GM18868 (cell line): ENCODE data around the gene SRC.
A peak's percentile ranks its signal among the peaks of the same experiment; 100 is the strongest.
"Not testable (repeated sequence)": the region's sequence is repeated elsewhere in the genome, so short reads cannot be mapped to it uniquely, and the experiment has no call there.

Experiments used
- ATAC-seq: cut with Tn5 transposase; IDR thresholded peaks from one replicate; pipeline ENCODE4 v1.9.1; 2021; ENCODE audit warnings: mild to moderate bottlenecking, moderate library complexity; ENCODE audit not compliant: unreplicated experiment

Gene SRC

DNA sequence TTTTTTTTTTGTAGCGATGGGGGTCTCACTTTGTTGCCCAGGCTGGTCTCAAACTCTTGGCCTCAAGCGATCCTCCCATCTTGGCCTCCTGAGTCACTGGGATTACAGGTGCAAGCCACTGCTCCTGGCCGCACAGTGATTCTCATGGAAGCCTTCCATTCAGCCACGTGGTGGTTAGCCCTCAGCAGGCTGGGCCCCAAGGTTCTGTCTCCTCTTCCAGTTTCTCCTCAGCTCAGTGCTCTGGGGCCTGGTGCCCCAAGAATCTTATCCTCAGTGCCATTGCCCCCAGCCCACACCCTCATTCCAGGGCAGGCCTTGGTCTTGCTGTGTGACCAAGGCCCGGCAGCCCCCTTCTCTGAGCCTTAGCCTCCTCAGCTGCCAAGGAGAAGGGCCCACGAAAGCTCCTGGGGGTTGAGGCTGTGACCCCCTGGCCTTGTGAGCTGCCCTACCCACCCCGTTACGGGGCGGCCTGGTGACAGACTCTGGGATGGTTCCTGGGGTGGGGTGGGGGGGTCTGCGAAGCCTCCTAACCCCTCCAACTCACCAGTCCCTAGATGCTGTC is 16.4 kb downstream of the SRC start:
- no peak for ATAC-seq

DNA sequence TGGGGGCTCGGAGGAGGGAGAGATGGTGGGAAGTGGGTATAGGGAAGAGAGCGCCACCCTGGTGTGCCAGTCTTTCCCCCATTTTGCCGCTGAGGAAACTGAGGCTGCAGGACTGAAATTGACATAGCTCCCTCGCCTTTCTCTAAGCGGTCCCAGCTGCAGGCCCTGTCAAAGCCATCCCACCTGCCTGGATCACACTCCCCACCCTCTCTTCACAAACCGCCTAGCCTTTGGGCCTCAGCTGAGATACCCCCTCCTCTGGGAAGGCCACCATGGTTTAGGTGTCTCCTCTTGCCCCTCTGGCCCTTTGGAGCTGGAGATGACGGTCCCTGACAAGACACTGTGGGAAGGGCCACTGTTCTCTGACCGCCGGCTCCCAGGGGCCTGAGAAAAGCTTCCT is 16.9 kb downstream of the SRC start:
- no peak for ATAC-seq

DNA sequence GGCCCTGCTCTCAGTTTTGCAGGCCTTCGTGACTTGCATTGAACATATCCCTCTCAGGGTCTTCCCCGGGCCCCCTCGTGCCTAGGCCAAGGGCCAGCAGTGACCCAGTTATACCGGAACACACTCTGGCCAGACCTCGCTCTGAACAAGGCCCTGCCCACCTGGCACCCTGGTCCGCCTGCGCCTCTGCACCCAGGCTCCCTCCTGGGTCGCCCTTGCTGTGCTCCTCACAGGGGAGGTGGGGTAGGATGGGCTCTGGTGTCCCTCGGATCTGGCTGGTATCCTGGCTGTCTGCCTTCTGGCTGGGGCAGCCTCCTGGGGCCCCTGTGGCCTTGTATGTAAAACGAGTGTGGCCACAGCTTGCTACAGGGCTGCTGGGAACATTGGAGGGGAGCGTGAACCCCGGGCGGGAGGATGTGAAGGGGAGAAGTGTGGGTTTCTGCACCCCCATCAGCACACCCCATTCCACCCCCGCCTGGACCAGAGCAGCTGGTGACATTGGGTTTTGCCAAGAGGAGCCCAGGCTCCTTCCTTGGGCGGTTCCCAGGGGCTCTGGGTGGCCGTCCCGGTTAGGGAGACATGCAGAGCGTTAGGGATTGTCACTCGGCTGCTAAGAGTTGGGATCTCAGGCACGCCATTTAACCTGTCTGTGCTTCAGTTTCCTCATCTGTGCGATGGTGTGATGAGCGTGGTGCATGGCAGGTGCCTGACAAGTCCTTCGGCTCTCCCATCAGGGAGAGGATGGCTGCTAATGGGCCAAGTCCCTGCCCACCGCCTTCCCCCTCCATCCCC is 17.5 kb downstream of the SRC start:
- no peak for ATAC-seq

DNA sequence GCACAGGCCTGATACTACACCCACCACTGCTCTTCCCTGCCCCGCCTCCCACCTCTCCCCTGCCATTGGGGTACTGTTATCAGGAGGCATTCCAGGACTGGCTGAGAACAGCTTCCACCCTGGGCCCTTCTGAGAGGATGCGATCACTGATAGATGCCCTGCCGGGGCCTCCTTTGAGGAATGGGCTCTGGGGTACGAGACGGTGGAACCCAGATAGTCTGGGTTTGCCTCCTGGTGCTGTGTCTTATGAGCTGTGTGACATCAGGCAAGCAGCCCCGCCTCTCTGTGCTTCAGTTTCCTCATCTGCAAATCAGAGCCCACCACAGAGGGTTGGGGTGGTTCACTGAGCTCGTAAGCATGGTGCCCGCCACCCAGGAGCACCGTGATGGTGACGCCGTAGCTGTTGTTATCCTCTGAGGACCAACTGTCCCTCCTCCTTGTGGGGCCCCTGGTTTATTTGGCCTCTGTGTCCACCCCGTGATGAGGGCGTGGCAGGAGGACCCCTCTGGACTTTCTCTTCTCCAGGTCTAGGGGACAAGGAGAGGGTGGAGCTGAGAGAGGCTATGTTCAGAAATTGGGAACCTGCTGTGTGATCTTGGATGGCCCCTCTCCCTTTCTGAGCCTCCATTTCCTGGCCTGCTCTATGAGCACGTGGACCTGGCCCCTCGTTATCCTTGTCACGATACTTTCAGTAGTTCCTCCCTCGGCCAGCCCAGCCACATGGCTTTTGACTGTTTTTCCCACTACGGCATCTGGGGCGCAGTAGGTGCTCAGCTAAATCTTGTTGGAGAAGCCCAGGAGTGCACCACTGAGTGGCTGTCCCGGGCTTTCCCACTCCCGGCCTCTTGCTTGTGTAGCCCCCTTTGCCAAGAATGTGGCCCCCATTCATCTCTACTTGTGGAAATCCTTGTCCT is 18.3 kb downstream of the SRC start:
- no peak for ATAC-seq

DNA sequence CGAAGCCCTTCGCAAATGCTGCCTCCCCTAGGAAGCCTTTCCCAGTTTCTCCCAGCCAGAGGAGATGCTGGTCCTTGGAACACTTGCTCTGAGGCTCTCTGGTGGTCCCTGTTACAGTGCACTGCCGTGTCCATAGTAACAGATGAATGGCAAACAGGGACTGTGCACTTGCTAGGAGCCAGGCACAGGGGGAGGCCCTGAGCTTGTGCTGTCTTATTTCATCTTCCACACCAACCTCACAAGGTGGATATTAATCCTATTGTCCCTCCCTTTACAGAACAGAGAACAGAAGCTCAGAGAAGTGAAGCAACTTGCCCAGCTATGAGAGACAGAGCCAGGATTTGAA is 19.0 kb downstream of the SRC start:
- ATAC-seq, result no peak

DNA sequence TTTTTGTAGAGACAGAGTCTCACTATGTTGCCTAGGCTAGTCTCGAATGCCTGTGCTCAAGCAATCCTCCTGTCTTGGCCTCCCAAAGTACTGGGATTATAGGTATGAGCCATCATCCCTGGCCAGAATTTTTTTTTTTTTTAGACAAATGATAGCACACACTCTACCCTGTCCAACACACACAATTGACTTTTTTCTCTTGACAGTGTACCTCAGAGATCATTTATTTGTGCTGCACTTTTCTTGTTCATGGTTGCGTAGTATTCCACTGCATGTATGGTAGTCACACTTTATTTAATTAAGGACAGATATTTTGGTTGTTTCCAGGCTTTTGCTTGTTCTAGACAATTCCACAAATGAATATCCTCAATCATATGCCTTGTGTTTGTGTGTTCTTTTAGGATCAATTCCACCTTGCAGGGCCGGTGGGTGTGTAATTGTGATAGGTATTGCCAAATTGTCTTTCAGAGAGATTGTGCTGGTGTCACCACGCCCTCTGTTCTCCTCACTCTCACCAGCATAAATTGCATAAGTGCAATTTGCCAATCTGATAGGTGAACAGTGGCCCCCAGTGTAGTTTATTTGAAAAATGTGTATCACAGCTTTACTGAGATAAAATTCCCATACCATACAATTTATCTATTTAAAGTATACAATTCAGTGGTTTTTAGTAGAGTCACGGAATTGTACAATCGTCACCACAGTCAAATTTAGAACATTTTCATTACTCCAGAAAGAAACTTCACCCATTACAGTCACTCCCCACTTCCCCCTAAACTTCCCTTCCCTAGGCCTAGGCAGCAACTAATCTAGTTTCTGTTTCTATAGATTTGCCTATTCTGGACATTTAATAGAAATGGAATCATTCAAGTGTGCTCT is 20.1 kb downstream of the SRC start:
- ATAC-seq, result peak; percentile 69

DNA sequence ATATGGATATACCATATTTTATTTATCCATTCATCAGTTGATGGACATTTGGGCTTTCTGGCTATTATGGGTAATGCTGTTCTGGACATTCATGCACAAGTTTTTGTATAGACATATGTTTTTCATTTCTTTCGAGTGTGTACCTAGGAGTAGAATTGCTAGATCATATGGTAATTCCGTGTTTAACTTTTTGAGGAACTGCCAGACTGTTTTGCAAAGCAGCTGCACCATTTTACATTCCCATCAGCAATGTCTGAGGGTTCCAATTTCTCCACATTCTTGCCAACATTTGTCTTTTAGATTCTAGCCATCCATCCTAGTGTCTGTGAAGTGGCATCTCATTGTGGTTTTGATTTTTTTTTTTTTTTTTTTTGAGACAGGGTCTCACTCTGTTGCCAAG is 20.8 kb downstream of the SRC start:
- ATAC-seq, result no peak

DNA sequence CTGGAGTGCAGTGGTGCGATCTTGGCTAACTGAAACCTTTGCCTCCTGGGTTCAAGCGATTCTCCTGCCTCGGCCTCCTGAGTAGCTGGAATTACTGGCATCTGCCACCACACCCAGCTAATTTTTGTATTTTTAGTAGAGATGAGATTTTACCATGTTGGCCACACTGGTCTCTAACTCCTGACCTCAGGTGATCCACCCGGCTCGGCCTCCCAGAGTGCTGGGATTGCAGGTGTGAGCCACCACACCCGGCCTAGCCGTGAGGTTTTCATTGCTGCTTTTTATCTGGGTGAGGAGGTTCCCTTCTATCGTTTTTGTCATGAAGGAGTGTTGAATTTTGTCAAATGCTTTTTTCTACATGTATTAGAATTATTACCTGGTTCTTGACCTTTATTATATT is 23.9 kb downstream of the SRC start:
- no peak for ATAC-seq

DNA sequence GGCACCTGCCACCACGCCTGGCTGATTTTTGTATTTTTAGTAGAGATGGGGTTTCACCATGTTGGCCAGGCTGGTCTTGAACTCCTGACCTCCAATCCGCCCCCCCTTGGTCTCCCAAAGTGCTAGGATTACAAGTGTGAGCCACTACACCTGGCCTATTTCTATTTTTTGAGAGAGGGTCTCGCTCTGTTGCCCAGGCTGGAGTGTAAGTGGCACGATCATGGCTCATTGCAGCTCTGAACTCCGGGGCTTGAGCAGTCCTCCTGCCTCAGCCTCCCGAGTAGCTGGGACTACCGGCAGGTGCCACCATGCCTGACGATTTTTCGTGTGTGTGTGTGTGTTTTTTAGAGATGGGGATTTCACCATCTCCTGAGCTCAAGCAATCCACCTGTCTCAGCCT is 25.9 kb downstream of the SRC start:
- ATAC-seq, result not testable (repeated sequence)

DNA sequence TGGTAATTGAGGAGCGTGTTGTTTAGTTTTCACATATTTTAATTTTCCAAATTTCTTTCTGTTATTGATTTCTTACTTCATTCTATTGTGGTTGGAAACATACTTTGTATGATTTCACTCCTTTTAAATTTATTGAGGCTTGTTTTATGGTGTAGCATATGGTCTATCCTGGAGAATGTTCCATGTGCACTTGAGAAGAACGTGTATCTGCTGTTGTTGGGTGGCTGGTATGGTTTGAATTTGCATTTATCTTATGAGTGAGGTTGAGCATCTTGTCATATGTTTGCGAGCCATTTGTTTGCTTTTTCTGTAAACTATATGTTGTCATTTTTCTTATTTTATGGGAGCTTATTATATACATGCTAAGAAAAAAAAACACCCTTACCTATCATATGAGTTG is 26.5 kb downstream of the SRC start:
- ATAC-seq, result no peak

DNA sequence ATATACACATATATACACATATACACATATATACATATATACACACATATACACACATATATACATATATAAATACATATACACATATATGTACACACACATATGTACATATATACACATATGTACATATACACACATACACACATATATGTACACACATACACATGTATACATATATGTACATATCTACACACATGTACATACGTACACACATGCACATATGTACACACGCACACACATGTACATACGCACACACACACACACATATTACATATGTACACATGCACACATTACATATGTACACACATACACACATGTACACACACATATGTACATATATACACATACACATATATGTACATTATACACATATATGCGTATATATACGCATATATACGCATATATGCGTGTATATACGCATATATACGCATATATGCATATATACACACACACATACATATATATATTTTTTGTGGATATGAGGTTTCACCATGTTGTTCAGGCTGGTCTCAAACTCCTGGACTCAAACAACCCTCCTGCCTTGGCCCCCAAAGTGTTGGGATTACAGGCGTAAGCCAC is 27.2 kb downstream of the SRC start:
- ATAC-seq, result no peak

DNA sequence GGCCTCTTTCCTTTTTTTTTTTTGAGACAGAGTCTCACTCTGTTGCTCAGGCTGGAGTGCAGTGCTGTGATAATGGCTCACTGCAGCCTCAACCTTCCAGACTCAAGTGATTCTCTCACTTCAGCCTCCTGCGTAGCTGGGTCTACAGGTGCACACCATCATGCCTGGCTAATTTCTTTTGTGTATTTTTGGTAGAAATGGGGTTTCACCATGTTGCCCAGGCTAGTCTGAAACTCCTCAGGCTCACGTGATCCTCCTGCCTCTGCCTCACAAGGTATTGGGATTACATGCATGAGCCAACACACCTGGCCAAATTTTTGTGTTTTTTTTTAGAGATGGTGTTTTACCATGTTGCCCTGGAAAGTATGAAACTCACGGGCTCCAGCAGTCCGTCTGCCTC is 29.3 kb downstream of the SRC start:
- ATAC-seq, result peak; percentile 57

DNA sequence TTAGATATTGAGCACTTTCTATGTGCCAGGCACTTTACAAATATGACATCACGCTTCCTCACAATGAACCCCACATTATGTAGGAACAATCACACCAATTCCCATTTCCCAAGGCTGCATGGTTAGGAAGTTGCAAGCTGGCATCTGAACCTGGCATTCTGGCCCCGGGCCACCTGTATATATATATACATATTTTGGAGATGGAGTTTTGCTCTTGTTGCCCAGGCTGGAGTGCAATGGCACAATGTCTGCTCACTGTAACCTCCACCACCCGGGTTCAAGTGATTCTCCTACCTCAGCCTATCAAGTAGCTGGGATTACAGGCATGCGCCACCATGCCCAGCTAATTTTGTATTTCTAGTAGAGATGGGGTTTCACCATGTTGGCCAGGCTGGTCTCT is 30.4 kb downstream of the SRC start:
- no peak for ATAC-seq

DNA sequence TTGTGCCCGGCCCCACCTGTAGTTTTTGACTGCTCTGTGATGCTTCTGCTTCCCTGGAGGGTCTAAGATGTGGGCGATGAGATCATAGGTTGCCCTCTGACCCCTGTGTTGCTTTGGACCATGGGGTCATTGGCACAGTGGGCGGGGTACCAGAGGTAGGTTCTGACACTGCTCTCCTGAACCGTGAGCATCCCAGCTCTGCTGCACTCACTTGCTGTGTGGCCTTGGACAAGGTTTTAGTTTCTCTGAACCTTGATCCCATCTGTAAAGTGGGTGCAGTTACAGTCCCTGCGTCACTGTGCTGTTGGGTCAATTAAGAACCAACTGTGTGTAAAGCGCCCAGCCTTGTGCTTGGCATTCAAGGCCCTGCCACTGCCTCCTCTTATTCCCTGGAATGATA is 30.9 kb downstream of the SRC start:
- no peak for ATAC-seq

DNA sequence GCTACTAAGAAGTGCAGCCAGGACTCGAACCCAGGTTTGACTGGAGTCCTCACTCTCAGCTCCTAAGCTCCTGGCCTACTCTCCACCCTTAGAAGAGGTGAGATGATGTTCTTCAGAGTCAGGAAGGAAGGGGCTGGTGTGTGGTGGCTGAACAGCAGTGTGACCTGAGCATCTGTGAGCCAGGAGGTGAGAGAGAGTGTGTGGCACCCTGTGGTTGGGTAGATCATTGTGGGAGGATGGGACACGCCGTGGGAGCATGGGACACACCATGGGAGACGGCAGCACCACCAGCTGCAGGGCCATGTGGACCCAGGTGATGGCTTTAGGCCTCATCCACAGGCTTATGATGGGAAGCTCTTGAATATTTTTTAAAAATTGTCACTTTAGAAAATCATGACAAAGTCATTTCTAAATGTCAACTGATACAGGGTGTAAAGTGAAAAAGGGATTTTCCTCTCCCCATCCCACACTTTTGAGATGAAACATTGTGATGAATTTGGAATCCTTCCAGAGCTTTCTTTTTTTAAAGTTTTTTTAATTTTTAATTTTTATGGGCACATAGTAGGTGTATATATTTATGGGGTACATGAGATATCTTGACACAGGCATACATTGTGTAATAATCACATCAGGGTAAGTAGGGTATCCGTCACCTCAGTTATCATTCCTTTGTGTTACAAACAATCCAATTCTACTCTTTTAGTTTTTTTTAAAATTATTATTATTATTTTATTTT is 31.6 kb downstream of the SRC start:
- ATAC-seq, result no peak

DNA sequence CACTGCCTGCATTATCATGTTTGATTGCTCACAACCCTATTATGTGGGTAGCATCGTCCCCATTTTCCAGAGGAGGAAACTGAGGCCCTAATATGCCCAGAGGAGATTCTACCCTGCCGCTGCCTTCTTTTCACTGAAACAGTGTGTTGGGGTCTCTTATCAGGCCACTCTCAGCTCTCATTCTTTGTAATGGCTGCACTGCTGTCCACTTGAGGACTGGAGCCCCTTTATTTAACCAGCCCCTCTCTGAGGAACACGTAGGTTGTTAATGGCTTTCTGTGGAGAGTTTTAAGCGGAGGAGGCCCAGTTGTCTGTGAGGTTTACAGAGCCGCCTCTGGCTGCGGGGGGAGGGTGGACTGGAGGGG is 32.5 kb downstream of the SRC start:
- ATAC-seq, result no peak

DNA sequence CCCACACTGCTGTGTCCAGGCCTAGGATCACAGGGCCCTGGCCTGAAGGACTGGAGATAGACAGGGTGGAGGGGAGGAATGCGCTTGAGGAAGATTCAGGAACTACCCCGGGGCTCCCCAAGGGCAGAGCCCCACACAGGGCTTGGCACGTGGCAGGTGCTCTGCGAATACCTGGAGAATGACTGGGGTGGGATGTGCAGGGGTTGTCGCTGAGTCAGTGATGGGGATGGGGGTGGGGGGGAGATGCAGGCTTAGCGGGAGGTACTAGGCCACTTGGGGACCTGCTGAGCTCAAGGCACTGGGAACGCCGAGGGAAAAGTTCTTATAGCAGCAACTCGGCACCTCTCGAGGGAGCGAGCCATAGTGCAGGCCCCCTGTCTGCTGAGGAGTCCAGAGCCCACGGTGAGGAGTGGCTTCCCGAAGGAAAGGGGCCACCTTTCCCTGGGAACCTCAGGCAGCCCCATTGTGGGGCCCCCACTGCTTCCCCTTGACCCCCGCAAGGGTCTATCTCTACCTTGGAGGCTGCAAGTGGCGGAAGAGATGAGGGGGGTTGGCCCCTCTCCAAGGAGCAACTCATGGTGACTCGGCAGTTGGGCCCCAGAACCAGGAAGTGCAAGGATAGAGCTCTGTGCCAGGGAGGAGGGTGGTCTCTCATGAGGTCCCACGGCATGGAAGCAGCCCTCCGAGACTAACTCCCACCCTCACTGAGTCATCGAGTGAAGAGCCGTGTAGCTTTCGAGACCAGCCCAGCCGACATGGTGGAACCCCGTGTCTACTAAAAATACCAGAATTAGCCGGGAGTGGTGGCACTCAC is 33.1 kb downstream of the SRC start:
- no peak for ATAC-seq

DNA sequence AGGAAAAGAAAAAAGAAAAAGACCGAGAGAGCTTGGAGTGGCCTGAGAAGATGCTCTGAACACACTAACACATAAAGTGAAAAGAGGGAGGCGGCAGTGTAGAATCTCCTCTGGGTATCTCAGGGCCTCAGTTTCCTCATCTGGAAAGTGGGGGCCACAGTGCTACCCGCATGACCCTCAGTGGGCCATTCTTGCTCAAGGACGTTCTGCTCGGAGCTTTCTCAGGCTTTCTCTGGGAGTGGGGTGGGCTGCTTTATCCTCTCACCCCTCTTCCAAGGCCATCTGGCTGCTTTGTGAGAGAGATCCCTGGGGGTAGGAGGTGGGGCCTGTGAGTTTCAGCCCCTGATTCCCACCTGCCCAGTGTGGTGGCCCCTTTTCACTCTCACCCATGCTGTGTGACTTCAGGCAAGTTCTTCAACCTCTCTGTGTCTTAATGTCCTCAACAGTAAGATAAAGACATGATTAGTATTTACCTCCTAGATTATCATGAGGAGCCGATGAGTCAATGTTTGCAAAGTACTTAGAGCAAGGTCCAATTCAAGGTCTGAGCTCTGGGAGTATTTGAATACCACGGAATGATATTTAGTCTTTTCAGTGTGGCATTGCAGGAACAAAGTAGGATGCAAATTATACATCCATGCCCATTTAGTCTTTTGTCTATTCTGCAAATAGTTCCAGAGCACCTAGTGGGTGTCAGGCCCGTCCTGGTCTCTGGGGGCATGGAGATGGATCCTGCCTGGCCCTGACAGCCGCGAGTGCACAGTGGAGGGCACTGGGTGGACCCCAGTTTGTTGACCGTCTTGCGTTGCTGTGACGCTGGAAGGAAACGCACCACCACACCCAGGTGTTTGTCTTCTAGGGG is 34.3 kb downstream of the SRC start:
- ATAC-seq, result no peak
